Cardiac fibroblast (primary cell): Measurements from ENCODE around the gene GLO1.

Experiments used
- DNase-seq, 2 donors: peaks; one replicate each; pipeline versions ENCODE4 v3.0.0 to v3.0.0-alpha.2; 2010; ENCODE audit warnings: low read depth in 2 of 2
- H3K4me3 ChIP-seq, 2 donors: replicated peaks in 1 of 2; 1 replicate in 1 of 2; 2 replicates in 1 of 2; pipeline ENCODE4 v1.5.1; 2011; ENCODE audit warnings: low read depth in 2 of 2, low read length in 2 of 2, mild to moderate bottlenecking in 2 of 2, moderate library complexity in 1 of 2
- TF ChIP-seq, protein P1 (sequence below): IDR thresholded peaks from one replicate; pipeline ENCODE4 v1.5.1; 2011; ENCODE audit warnings: low read depth, mild to moderate bottlenecking, low read length, inconsistent platforms

The GLO1 gene

GRCh38 chr6:38696345-38696744 is 6.6 kb downstream of the GLO1 start:
- no peak for DNase-seq
- TF ChIP-seq, protein P1, sequence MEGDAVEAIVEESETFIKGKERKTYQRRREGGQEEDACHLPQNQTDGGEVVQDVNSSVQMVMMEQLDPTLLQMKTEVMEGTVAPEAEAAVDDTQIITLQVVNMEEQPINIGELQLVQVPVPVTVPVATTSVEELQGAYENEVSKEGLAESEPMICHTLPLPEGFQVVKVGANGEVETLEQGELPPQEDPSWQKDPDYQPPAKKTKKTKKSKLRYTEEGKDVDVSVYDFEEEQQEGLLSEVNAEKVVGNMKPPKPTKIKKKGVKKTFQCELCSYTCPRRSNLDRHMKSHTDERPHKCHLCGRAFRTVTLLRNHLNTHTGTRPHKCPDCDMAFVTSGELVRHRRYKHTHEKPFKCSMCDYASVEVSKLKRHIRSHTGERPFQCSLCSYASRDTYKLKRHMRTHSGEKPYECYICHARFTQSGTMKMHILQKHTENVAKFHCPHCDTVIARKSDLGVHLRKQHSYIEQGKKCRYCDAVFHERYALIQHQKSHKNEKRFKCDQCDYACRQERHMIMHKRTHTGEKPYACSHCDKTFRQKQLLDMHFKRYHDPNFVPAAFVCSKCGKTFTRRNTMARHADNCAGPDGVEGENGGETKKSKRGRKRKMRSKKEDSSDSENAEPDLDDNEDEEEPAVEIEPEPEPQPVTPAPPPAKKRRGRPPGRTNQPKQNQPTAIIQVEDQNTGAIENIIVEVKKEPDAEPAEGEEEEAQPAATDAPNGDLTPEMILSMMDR = no peak

DNA sequence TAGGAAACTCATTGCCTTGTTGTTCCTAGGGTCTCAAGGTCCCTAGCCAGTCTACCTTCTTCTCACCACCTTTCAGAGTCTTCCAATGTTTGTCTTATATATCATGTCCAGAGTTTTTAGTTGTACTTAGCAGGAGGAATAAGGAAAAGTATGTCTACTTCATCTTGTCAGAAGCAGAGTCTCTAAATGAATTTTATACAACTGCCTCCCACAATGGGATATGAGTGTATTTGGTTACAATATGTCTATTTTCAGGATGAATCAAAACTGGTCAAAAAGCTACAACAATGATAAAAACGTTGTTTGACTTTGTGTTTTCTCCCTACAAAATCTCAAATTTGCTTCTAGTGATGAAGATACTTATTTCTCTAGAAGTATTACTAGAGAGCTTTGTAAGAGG is 7.0 kb downstream of the GLO1 start:
- DNase-seq = no peak
- TF ChIP-seq, protein P1 = no peak
- H3K4me3 ChIP-seq = no peak overlapping the region

More at GRCh38 chr6:38696345-38696744, 6.6 kb downstream of the GLO1 start:
- no peak overlapping the region for H3K4me3 ChIP-seq

DNA sequence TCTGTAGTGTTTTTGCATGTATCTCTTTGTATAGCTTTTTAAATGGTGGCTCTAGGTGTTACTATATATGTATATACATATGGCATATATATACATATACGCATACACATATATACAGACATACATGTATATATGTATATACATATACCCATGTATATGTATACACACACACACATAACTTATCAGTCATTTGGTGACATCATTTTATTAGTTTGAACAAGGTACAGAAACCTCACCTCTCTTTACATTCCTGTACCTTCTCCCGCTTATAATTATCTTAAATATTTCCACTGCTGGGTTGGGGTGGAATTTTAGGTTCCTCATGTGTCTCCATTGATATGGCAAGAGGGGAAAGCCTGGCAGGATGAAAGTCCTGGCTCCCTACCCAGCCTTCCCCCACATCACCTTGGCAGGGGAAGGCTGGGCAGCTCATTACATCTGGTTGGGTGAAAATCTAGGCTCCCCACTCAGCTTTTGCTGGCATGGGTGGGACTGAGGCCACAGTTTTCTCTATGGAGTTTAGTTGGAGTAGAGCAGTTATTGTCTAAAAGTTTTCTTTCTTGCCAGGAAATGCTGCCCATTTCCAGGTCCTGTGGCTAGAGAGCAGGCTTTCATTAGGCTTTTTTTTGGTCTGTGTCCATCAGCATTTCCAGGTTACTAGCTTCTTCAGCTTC is 7.6 kb downstream of the GLO1 start:
- TF ChIP-seq, protein P1 = no peak
- H3K4me3 ChIP-seq = no peak overlapping the region
- no peak for DNase-seq

DNA sequence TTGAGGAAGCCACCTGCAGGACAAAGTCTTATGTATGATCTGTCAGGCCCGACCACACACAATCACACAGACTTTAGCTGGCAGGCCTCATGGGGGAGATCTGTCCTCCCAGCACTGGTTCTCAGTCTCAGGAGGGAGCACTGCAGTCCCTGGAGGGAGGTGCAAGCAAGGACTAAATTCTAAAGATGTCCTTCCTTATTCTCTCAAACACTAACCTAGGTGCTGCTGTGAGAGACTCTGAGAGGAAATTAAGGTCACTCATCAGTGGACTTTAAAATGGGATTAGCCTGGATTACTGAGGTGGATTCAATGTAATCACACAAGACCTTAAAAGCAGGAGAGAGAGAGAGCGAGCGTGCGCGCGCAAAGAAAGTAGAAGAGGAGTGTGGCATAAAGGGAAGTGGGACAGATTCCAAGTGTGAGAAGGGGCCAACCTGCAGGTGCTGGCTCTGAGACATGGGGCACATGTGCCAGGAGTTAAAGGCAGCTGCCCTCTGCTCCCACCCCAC is 14.3 kb downstream of the GLO1 start:
- TF ChIP-seq, protein P1 = no peak
- H3K4me3 ChIP-seq = no peak overlapping the region
- no peak for DNase-seq

DNA sequence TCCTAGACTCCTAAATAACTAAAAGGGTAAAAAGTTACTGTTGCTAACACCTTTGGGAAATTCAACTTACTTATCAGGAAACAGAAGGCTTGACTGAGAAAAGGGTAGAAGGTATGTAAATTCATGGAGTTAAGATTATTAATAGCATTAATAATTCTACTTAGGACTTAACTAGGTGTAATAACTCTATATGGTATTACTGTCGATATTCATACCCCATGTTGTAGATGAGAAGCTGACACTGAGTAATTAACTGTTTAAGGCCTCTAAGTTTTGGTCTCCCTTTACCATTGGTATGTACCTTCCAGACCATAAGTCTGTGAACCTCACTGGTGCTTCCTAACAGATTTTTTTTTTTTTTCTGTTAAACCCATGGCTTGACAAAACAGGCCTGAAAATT is 15.4 kb downstream of the GLO1 start:
- DNase-seq = no peak

DNA sequence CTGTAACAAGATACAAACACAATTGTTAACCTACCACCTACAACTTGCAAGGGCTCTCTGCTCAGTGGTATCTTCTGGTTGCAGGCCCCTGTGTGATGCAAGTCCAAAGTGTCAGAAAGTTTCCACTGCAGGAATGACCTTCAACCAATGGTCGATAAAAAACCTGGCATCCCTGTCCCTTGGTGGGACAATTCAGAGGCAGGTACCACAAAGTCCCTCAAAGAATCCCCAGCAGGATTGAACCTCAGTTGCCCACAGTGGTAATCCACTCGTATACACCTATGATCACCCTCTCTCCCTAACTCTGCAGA is 15.9 kb downstream of the GLO1 start:
- no peak overlapping the region for H3K4me3 ChIP-seq
- TF ChIP-seq, protein P1 = no peak
- DNase-seq = no peak

More for the DNA sequence above, 15.4 kb downstream of the GLO1 start:
- TF ChIP-seq, protein P1 = no peak
- no peak overlapping the region for H3K4me3 ChIP-seq
